Amniotic stem cell (primary cell): Measurements from ENCODE around the gene SLC12A7.
"Not testable (repeated sequence)": the region's sequence is repeated elsewhere in the genome, so short reads cannot be mapped to it uniquely, and the experiment has no call there.

ENCODE experiments used
- DNase-seq: peaks from one replicate; lab custom pipeline; 2025; lab: John Stamatoyannopoulos, UW

Gene SLC12A7

DNA sequence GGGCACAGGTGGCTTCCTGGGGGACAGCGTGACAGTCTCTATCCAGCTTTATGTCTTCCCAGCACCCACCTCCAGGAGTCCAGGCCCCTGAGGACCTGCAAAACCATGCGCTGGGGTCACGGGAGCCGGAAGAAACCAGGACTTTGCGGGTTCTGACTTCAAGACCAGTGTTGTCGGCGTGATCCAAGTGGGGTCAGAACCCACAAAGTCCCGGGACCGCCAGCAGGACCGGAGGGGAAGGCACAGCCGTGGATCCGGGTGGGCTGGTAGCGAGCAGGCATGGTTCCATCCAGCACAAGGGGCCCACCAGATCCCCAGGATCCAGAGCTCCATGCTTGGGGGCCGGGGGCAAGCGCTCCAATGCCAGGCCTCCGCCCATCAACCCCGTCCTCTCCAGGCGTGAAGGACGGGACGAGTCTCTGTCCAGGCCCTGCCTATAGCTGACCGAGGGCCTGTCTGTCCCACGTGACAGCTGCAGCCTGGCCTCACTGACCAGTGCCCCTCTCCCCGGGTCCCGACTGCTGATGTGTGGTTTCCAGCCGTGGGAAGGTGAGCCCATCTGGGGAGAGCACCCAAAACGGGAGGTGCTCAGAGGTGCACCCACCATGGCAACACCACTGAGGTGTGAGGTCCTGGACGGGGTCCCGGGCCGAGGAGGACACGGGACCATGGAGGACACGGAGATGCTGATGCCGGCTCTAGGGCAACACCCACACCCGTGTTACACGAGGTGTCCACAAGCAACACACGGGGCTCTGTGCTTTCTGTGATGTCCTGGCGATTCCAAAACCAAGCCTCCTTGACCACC lies 48.9 kb downstream of the SLC12A7 start:
- no peak for DNase-seq

DNA sequence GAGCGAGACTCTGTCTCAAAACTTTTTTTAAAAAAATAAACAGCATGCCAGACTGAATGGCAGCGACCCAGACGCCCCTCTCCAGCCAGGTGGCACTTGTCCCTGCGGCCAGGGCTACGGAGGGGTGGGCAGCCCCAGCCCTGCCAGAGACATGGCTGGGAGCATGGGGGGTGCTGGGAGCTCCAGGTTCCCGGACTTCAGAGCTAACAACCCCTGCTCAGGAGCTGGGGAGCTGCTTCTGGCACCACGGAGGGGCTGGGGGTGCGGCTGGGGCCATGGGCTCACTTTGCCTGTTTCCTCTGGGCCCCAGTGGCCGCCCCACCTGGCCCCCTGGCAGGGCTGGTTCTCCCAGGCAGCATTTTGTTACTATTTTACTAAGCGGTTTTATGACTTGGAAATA lies 49.9 kb downstream of the SLC12A7 start:
- no peak for DNase-seq

DNA sequence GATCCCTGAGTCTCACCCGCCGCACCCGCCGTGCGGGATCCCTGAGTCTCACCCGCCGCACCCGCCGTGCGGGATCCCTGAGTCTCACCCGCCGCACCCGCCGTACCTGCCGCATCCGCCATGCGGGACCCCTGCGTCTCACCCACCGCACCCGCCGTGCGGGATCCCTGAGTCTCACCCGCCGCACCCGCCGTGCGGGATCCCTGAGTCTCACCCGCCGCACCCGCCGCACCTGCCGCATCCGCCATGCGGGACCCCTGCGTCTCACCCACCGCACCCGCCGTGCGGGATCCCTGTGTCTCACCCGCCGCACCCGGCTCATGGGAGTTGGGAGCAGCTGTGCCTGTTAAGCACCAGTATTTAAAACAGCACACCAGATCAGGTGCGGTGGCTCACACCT lies 50.6 kb downstream of the SLC12A7 start:
- not testable (repeated sequence) for DNase-seq

DNA sequence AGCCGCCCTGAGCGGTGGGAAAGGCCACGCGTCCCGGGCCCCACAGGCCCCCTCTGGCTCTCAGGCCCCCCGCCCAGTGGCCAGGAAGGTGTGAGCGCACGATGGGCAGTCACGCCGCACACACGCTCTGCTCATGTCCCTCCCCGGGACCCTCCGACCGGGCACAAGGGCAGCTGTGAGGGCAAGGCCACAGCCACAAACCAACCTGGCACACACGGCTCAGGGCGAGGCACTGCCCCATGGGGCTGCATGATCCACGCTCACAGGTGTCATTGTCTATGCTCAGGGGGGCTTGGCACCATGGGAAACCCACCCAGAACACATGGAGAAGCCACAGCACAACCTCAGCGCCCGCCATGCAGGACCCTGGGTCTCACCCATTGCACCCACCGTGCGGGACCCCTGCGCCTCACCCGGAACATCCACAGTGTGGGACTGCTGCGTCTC lies 51.3 kb downstream of the SLC12A7 start:
- no peak for DNase-seq

DNA sequence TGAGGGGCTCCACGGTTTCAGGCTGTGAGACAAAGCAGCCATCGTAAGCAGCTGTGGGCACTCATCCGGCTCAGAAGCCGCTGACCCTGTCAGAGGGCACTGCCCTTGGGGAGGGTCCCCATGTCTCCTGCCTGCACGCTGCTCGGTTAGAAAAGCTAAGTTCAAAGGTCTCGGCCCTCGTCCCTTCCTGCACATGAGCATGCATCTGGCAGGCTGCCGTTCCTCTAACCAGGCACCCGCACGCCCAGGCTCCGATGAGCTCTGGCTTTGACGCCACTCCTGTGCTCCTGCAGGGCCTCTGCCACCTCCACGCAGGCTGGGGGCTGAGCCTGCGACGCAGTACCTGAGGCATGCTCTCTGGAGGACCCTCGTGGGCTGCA lies 52.0 kb downstream of the SLC12A7 start:
- no peak for DNase-seq

DNA sequence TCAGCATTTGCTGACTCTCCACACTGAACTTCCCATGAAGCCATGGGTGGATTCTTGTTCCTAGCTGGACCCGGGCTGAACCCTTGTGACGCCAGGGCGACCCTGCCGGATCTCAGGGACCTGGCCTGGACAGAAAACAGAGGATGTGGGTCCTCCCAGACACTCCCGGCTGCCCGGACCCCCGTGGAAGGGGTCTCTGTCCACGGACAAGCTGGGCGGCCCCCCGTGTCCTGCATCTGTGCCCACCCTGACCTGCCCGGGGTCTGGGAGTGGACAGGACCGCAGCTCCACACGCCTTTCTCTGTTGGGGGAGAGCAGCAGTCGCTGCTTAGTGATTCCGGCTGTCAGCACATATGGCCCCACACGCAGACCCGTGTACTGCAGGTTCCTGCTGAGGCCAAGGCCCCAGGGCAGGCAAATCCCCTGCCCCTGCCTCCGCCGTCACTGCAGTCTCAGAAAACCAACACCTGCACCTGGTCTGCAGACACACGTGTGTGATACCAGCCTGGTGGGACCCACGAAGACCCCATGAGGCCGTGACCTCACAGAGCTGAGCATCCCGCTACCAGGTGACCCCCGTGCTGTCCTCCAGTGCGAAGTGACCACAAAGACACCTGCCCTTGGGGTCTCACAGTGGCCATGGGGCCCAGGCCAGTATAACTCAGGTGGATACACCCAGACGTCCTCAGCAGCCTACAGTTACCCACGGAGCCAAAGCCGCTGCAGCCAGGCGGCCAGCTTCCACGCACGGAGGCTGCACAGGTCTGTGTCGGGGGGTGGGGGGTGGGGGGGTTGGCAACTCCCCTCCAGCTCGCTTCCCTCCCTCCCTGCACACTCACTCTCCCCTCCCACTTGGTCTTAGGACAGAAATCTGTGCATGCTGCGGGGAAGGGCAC lies 52.6 kb downstream of the SLC12A7 start:
- DNase-seq = no peak

DNA sequence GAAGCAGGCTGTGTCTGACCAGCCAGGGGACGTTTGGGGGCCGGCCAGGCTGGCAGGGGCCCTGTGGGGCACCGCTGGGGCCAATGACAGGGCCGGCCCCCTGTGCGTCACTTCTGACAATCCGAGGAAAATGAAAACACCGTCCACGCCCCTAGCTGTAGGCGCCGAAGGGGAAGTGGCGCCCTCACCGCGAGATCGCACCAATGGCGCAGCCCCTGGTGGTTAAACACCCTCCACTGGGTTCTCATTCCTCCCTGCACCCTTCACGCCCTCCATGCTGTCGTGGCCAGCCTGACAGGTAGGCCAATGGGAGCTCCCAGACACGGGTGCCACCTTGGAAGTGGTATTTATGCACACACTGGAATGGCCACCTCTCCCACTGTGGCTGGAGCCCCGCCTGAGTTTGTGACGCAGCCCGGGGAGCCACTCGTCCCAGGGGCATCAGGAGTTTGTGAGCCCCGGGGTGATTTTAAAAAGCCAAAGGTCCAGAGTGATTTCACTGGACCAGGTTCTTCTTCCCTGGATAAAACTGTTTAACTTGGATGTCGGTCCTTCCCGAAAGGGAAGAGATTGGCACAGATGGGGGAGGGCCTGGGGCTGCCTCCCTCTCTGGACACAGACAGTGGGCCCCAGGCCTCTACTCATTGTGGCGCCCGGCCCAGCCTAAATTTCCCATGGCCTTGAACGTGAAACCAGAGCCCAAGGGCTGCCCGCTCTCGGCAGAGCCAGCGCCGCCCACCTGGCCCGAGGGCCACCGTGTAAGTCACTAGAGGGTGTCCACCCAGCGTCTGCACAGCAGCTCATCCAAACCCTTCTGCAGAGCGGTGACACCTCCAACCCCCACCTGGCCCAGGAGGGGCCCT lies 53.5 kb downstream of the SLC12A7 start:
- no peak for DNase-seq

DNA sequence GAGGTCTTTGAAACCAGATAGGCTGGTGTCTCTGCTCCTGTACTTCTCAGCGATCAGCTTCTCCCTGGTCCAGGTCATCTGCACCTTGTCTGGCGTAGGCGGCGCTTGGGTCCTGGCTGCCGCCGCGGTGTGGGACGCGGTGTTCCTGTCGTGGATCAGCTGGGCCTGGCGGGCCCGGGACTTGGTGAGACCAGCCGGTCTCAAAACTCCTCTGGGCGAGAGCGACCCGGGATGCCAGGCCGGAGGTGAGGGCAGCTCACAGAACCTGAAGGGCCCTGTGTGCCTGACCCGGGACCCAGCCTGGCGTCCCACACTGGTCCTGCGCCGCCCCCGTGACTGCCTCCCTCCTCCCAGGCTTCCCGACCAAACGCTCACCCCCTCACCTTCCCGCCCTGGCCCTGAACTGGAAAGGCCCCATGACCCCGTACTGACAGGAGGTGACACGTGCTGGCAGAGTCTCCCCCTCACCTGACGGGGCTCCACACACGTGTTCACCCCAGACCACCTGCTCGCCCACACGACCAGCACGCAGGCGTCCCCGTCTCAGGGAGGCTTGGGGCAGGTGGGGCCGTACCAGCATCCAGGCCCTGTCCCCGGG lies 54.3 kb downstream of the SLC12A7 start:
- DNase-seq = no peak

DNA sequence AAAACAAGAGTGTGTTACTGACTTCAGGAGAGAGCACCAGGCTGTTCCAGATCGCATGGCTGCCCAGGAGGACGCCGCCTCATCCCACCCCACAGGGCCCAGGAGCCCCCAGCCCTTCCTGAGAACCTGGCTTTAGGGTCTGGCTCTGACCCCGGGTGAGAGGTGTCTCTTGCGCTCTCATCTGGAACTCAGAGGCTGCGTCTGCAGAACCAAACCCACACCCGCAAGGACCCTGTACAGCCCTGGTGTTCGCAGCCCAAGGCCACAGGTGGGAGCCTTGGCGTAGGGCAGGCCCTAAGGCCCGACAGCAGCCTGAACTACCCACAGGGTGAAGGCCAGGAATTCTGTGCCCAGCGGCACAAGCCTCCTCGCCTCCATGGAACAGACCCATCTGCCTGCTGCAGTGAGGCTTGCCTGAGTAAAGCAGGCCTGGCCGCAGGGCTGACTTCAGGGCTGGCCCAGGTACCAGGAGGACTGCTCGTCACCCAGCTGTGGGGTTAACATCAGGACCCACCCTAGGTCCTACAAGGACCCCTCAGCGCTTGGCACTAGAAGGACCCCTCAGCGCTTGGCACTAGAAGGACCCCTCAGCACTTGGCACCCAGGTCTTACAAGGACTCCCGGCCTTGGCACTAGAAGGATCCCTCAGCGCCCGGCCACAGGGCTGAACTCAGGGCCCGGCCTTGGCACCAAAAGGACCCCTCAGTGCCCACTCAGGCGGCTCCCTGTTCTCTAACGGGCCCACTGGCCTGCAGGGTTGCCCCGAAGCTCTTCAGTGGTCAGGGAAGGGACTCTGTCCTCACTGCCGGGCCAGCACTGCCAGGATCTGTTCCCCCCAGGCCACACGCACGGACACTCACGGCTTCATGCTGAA lies 55.0 kb downstream of the SLC12A7 start:
- DNase-seq = no peak

DNA sequence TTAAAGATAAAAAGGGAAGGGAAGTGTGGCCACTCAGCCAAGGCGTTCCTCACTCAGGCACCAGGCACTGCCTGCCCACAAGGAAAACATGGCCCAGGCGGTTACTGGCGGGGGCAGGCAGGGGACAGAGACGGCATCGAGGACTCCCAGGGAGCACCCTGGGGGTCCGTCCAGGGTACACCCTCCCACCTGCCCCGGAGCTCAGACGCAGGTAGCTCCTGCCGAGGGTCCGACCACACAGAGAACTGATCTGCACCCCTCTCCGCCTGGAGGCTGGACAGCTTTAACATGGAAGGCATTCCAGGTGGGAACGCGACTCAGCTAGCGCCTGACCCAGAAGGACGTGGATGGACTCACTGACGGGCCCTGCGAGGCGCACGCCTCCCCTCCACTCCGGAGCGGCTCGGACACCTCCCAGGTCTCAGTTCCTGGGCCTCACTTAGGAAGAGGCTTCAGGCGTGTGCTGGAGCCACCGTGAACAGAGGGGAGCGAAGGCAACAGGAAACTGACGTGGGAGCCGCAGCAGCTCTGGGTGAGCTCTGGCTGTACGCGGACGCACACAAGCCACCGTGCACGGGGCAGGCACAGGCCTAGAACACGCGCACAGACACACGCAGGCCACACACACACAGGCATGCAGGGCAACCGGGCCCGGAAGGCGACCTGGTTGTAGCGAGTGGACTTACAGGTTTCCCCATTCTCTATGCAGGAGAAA lies 55.8 kb downstream of the SLC12A7 start:
- DNase-seq = no peak

DNA sequence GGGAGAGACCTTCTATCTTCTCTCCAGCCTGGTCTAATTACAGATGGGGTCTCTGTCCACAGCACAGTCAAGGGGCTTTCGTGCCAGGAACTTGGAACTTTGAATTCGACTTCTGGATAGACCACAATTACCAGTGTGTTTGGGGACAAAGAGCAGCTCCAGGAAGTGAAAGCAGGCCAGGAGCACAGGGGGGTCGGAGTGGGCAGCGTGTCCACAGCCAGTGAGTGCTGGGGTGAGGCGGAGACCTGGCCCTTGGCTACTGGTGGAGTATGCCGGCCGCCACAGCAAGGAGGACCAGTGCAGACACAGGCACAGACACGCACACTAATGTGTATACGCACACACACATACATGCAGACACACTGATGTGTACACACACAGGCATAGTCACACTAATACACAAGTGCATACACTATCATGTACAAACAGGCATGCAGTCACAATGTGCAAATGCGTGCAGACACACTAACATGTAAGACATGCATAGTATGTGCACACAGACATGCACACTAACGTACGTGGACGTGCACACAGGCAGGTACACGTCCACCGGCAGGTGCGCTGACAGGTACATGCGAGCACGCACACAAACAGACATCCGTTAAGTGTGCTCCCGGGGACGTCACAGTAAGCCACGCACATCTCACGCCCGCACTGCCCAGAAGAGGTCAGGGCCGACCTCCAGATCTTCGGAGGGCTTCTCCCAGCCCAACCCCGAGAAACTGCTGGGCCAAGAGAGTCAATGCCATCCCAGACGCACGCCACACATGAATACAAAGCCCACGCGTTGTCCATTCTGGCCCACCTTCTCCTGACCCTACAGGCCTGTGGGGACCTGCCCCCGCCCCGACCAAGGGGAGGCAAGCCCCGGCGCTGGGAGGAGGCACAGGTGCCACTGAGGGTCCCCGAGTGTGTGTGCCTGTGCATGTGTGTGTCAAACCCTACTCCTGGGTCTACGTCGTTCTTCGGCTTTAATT lies 56.8 kb downstream of the SLC12A7 start:
- no peak for DNase-seq

DNA sequence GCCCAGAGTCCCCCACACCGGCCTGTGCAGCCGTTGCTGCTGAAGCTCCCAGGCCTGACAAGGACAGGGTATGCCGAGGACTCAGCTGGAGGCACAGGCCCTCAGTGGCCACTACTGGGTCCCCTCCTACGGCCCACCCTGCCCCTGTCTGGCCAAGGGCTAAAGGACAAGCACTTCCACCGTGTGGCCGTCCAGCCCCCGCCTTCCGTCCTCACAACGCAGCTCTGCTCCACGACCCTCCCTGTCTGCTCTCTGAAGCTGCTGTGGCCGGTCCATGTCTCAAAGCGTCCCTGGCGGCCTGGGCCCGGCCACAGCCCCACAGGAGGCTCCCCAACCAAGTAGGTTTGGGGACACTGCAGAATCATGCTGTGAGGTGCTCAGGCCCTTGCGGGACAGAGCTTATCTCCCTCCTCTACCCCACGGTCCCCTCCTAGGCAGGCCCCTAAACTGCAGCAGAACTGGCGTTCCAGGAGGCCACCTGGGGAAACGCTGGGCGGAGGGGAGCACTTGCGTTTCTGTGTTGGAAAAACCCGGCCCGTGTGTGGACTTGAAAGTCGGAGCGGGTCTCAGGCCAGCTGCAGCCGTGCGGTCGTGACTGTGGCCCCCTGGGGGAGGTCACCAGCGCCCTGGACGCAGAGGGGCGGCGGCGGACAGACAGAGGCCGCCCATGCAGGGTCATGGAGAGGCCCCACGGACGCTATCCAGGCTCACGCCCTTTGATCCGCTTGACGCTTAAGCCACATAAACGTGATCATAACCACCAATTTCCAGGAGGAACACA lies 57.7 kb downstream of the SLC12A7 start:
- DNase-seq = no peak

DNA sequence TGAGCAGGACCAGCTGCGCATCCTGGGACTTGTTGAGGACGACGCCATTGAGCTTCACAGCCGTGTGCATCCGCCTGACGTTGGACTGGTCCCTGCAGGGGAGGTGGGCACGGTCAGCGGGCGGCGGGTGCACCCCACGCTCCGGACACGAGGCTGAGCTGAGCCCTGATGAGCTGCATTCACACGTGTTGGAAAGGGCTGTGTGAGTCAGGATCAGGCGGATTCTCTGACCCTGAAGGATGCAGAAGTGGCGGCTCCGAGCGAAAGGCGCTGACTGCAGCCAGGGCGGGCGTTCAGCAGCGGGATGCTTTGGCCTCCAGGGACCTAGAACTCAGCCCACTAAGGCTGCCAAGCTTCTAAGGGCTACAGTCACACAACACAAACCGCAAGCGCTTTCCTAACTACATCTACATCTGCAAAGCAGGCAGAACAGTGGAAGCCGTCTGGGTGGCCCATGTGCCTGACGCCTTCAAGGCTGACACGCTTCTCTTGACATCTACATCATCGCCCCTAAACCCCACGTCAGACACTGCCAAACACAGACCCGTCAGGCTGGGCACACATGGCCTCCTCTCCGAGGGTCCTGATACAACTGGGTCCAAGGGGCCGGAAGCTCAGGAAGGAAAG lies 58.4 kb downstream of the SLC12A7 start:
- no peak for DNase-seq

DNA sequence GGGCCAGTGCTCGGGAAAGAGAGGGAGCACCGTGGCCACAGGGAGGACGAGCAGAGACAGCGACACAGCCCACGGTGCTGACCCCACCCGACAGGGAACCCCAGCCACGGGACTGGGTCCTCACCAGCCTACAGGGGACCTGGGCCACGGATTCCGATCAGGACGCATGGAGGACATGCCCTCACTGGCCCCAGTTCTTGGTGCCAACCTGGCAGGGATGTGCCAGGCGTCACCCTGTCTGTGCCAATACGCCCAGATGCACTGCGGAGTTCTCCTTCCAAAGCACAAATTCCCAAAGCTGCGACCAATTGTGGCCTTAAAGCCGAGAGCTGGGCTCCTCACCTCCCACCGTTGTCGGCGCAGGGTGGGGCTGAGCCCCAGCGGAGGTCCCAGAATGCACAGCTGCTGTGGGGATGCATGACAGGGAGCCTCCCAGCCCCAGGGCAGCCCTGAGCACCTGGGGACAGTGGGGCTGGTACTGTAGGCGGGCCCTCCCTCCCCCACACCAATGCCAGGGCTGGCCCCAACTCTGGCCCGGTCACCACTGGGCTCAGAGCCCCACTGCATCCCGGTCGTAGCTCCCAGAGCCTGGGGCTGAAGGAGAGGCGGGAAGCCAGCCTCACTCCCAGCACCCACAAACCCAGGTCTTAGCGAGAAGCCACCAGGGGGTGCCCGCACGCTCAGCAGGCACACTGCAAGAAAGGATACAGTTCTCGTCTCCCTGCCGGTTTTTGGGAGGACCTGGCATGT lies 59.0 kb downstream of the SLC12A7 start:
- no peak for DNase-seq

DNA sequence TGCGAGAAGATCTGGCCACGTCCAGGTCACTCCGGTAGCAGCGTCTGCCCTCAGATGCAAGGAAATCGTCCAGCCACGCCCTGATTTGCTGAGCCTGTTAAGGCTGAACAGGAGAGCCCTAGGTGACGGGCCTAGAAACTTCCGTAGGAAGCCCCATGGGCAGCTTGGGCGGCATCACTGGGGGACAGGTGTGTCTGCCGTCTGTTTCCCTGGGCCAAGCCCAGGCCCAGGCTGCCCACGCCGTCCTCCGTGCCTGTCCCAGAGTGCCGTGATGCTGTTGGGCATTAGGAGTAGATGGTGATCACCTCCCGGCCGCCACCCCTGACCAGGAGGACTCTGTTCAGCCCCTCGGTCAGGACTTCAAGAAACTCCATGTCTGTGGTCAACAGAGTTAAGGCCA lies 59.8 kb downstream of the SLC12A7 start:
- DNase-seq = no peak

DNA sequence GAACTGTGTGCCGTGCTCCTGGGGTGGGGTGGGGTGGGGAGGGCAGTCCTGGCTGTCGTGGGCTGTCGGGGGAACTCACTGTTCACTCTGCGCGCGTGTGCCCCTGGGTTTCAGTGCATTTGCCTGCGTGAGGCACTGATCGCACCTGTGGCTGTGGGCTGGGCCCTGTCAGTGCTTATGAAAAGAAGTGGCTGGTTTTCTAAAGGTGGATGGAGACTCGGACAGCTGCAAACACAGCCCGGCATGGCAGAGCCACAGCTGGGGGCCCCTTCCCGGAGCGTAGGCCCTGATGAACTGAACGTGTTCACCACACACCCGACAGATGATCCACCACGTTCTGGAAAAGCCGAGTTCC lies 60.5 kb downstream of the SLC12A7 start:
- no peak for DNase-seq
